BLaER1 treated with 17β-estradiol and CSF1 and Interleukin-3, amounts not matched to agents 10 nM and 100 nM (cell line): Measurements from ENCODE around the gene PSAP.

ENCODE experiments used
- H3K27ac ChIP-seq, 11 experiments: shearing (Covaris generic); formaldehyde crosslinking; 2 replicates each; pipeline ENCODE4 v1.8.1; 2022
- H3K27me3 ChIP-seq, 11 experiments: shearing (Covaris generic); formaldehyde crosslinking; 2 replicates each; pipeline ENCODE4 v1.8.1; 2022
- H3K36me3 ChIP-seq, 11 experiments: shearing (Covaris generic); formaldehyde crosslinking; 2 replicates each; pipeline ENCODE4 v1.8.1; 2022
- H3K4me1 ChIP-seq, 10 experiments: shearing (Covaris generic); formaldehyde crosslinking; 2 replicates each; pipeline ENCODE4 v1.8.1; 2022
- H3K4me2 ChIP-seq, 11 experiments: shearing (Covaris generic); formaldehyde crosslinking; 2 replicates each; pipeline ENCODE4 v1.8.1; 2022
- H3K4me3 ChIP-seq, 10 experiments: shearing (Covaris generic); formaldehyde crosslinking; 2 replicates each; pipeline ENCODE4 v1.8.1; 2022
- H3K9ac ChIP-seq, 11 experiments: shearing (Covaris generic); formaldehyde crosslinking; 2 replicates each; pipeline ENCODE4 v1.8.1; 2022
- H3K9me3 ChIP-seq, 11 experiments: shearing (Covaris generic); formaldehyde crosslinking; replicated peaks in 1 of 11; 2 replicates each; pipeline ENCODE4 v1.8.1; 2022
- H4K20me1 ChIP-seq, 11 experiments: shearing (Covaris generic); formaldehyde crosslinking; 2 replicates each; pipeline ENCODE4 v1.8.1; 2022
- Cebpa-rat ChIP-seq, 11 experiments: shearing (Covaris generic); IDR thresholded peaks; 2 replicates each; pipeline ENCODE4 v1.8.1; 2022

Gene PSAP

DNA sequence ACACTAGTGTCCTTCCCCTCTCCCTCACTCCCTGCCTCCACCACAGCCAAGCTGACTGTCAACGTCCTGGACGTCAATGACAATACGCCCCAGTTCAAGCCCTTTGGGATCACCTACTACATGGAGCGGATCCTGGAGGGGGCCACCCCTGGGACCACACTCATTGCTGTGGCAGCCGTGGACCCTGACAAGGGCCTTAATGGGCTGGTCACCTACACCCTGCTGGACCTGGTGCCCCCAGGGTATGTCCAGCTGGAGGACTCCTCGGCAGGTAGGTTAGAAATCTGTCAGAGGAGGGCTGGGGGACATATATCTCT lies 52.8 kb downstream of the PSAP start:
- Histone ChIP-seq H3K4me2 (no peak overlapping the region), H3K27ac (no peak overlapping the region), H3K9me3 (no peaks in the 10 kb centered on the region), H3K4me3 (no peak overlapping the region), H3K27me3 (no peaks in the 10 kb centered on the region), H3K4me1 (peaks cover 0 to 45% (median 20%) of the 10 kb centered on the region in 10 experiments; a peak in 14 of 20 replicates), H3K9ac (no peak overlapping the region), H4K20me1 (peaks cover 0 to 9% (median 0%) of the 10 kb centered on the region in 11 experiments; a peak in 3 of 22 replicates), H3K36me3 (no peaks in the 10 kb centered on the region)
- TF ChIP-seq Cebpa-rat (IDR thresholded peaks at IDR 0.05): no peak

- Histone ChIP-seq H3K4me3 (no peak overlapping the region), H3K4me1 (peaks cover 0 to 40% (median 14%) of the 10 kb centered on the region in 10 experiments; a peak in 12 of 20 replicates), H3K27ac (no peak overlapping the region), H3K9ac (no peak overlapping the region), H3K4me2 (no peak overlapping the region; a peak in 1 of 22 replicates), H4K20me1 (peaks cover 0 to 9% (median 0%) of the 10 kb centered on the region in 11 experiments; a peak in 3 of 22 replicates), H3K27me3 (no peaks in the 10 kb centered on the region), H3K9me3 (no peaks in the 10 kb centered on the region), H3K36me3 (no peaks in the 10 kb centered on the region)
- TF ChIP-seq Cebpa-rat (IDR thresholded peaks at IDR 0.05): no peak
These were observed 53.3 kb downstream of the PSAP start for GRCh38 chr10:71797533-71798307.

GRCh38 chr10:71796749-71797405 lies 54.2 kb downstream of the PSAP start:
- Histone ChIP-seq H3K9me3 (no peaks in the 10 kb centered on the region), H3K4me1 (peaks cover 0 to 31% (median 9%) of the 10 kb centered on the region in 10 experiments; a peak in 12 of 20 replicates), H4K20me1 (peaks cover 0 to 9% (median 0%) of the 10 kb centered on the region in 11 experiments; a peak in 3 of 22 replicates), H3K27ac (no peak overlapping the region), H3K4me3 (no peak overlapping the region), H3K9ac (no peak overlapping the region), H3K36me3 (no peaks in the 10 kb centered on the region), H3K4me2 (no peak overlapping the region), H3K27me3 (no peaks in the 10 kb centered on the region)
- no peak for TF ChIP-seq Cebpa-rat (IDR thresholded peaks at IDR 0.05)

- peaks cover 0 to 9% (median 0%) of the 10 kb centered on the region in 11 experiments; a peak in 3 of 22 replicates for H4K20me1 ChIP-seq
These were observed 55.8 kb downstream of the PSAP start for GRCh38 chr10:71795248-71795647.

DNA sequence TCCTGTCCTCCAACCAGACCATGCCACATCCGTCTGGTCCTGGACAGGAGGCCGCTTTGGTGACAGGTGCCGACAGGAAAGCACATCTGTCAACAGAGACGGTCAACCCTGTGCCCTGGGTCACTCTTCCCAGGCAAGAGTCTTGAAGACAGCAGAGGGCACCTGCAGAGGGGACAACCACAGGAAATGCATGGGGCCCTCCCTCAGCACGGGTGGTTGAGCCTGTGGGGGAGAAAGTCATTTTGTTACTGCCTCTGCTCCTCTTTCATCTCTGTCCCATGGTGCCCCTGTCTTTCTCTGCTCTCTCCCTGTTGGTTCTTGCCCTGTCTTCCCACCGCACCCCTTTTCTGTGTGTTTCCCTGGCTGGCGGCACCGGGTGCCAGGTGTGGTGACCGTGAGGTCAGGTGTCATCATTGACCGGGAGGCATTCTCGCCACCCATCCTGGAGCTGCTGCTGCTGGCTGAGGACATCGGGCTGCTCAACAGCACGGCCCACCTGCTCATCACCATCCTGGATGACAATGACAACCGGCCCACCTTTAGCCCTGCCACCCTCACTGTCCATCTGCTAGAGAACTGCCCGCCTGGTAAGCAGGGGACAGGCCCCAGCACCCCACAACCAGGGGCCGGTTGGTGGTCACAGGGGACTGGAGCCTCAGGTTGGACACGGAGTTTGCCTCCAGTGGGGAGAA lies 60.2 kb downstream of the PSAP start:
- peaks cover 0 to 4% (median 0%) of the 10 kb centered on the region in 11 experiments; a peak in 2 of 22 replicates for H4K20me1 ChIP-seq
- no peaks in the 10 kb centered on the region for H3K36me3 ChIP-seq
- H3K27me3 ChIP-seq: no peaks in the 10 kb centered on the region
- no peak for TF ChIP-seq Cebpa-rat (IDR thresholded peaks at IDR 0.05)
- H3K4me1 ChIP-seq: peaks cover 6 to 14% (median 12%) of the 10 kb centered on the region in 10 experiments; a peak in 17 of 20 replicates
- H3K9me3 ChIP-seq: no peaks in the 10 kb centered on the region
- peak overlapping the region; percentile 42 to 81 (median 69); a peak in 21 of 22 replicates for H3K4me2 ChIP-seq
- no peak overlapping the region for H3K4me3 ChIP-seq
- H3K27ac ChIP-seq: no peak overlapping the region
- H3K9ac ChIP-seq: no peak overlapping the region

More at GRCh38 chr10:71795248-71795647, 55.8 kb downstream of the PSAP start:
- H3K27ac ChIP-seq: no peak overlapping the region
- H3K9ac ChIP-seq: no peak overlapping the region
- H3K4me3 ChIP-seq: no peak overlapping the region
- TF ChIP-seq Cebpa-rat (IDR thresholded peaks at IDR 0.05): no peak
- no peaks in the 10 kb centered on the region for H3K36me3 ChIP-seq
- no peaks in the 10 kb centered on the region for H3K27me3 ChIP-seq
- peaks cover 11 to 23% (median 12%) of the 10 kb centered on the region in 10 experiments for H3K4me1 ChIP-seq
- H3K9me3 ChIP-seq: no peaks in the 10 kb centered on the region
- H3K4me2 ChIP-seq: no peak overlapping the region

- no peaks in the 10 kb centered on the region for H3K9me3 ChIP-seq
- TF ChIP-seq Cebpa-rat (IDR thresholded peaks at IDR 0.05): no peak
- no peak overlapping the region for H3K9ac ChIP-seq
- no peak overlapping the region for H3K4me3 ChIP-seq
- H3K27ac ChIP-seq: no peak overlapping the region
- H4K20me1 ChIP-seq: peaks cover 0 to 4% (median 0%) of the 10 kb centered on the region in 11 experiments; a peak in 2 of 22 replicates
- 0 out of 22 replicates have a peak overlapping the region, but pooled peaks of 1 of the 11 experiments have one; percentile 63 for H3K4me2 ChIP-seq
- peaks cover 6 to 14% (median 12%) of the 10 kb centered on the region in 10 experiments; a peak in 17 of 20 replicates for H3K4me1 ChIP-seq
- no peaks in the 10 kb centered on the region for H3K36me3 ChIP-seq
- no peaks in the 10 kb centered on the region for H3K27me3 ChIP-seq
These were observed 61.2 kb downstream of the PSAP start for GRCh38 chr10:71789871-71790270.

DNA sequence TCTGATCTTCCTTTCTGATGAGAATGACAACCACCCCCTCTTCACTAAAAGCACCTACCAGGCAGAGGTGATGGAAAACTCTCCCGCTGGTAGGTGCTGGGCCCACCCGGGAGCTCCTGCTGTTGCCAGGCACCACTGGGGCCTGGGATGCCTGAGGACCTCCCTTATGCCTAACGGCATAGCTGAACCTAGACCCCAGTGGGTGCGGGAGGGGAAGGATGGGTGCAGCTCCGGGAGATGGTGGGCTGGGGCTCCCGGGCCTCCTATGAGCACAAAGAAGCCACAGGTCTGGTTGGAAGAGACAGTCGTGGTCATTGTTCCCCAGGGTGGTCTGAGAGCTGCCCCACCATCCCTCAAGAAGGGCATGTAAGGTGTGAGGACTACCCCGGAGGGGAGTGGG lies 62.1 kb downstream of the PSAP start:
- no peak overlapping the region for H3K4me2 ChIP-seq
- no peak overlapping the region for H3K4me3 ChIP-seq
- H3K36me3 ChIP-seq: no peaks in the 10 kb centered on the region
- no peak for TF ChIP-seq Cebpa-rat (IDR thresholded peaks at IDR 0.05)
- H4K20me1 ChIP-seq: peaks cover 0 to 4% (median 0%) of the 10 kb centered on the region in 11 experiments; a peak in 1 of 22 replicates
- no peaks in the 10 kb centered on the region for H3K9me3 ChIP-seq
- no peaks in the 10 kb centered on the region for H3K27me3 ChIP-seq
- no peak overlapping the region for H3K27ac ChIP-seq
- H3K9ac ChIP-seq: no peak overlapping the region
- peaks cover 9 to 21% (median 17%) of the 10 kb centered on the region in 10 experiments for H3K4me1 ChIP-seq

- peak overlapping the region in 4 of 11 experiments; percentile 65 to 91 (median 88); a peak in 3 of 22 replicates for H3K4me2 ChIP-seq
- no peak for TF ChIP-seq Cebpa-rat (IDR thresholded peaks at IDR 0.05)
- H3K4me1 ChIP-seq: peaks cover 21 to 49% (median 29%) of the 10 kb centered on the region in 10 experiments
- H3K36me3 ChIP-seq: no peaks in the 10 kb centered on the region
- no peaks in the 10 kb centered on the region for H3K27me3 ChIP-seq
- H3K27ac ChIP-seq: no peak overlapping the region
- no peak overlapping the region for H3K9ac ChIP-seq
- H3K9me3 ChIP-seq: no peaks in the 10 kb centered on the region
- H4K20me1 ChIP-seq: no peaks in the 10 kb centered on the region
- no peak overlapping the region for H3K4me3 ChIP-seq
These were observed 66.3 kb downstream of the PSAP start for GRCh38 chr10:71784679-71785272.
